ENCODE measurements around the gene PRSS8. TPM values are rescaled to one million over a fixed set of nuclear protein-coding genes. Genes with fewer than 3 reads are reported as not detected.
"Not testable (repeated sequence)": the region's sequence is repeated elsewhere in the genome, so short reads cannot be mapped to it uniquely, and the experiment has no call there.

Gene PRSS8
- total and polyA plus RNA-seq, 2 donors (not counting 1 experiment from before 2014, with no cell fraction given) = not detected

GRCh38 chr16:31138621-31139578, 3.4 kb upstream of the PRSS8 start:
- H3K9ac ChIP-seq (ENCODE audit: insufficient read depth, low read length) = no peak overlapping the region
- peak; percentile 37 to 77 for DNase-seq (ENCODE audit: low read depth in 2 of 2)
- TF ChIP-seq CTCF (conservative IDR thresholded peaks at IDR 0.05 in 1 of 2, IDR thresholded peaks at IDR 0.05 in 1 of 2; ENCODE audit: low read depth in 1 of 2, low read length in 2 of 2) (no peak), EZH2 (IDR thresholded peaks at IDR 0.05; ENCODE audit: low read length, missing control alignments) (no peak)
- H3K27ac ChIP-seq (ENCODE audit: insufficient read depth, low read length) = no peak overlapping the region
- H3K79me2 ChIP-seq (ENCODE audit: control insufficient read depth, insufficient read depth, low read length) = no peaks in the 10 kb centered on the region
- no peak overlapping the region for H3K4me3 ChIP-seq (replicated peaks in 1 of 4; ENCODE audit: control extremely low read depth in 1 of 4, insufficient read depth in 1 of 4, low read depth in 3 of 4, low read length in 4 of 4)
- H4K20me1 ChIP-seq (ENCODE audit: control insufficient read depth, extremely low read depth, insufficient read depth, low read length) = no peaks in the 10 kb centered on the region
- H3K4me2 ChIP-seq (ENCODE audit: extremely low read depth, insufficient read depth, low read length) = no peak overlapping the region
- no peak overlapping the region for H2AFZ ChIP-seq (ENCODE audit: low read length)
- no peaks in the 10 kb centered on the region for H3K27me3 ChIP-seq (ENCODE audit: control insufficient read depth, insufficient read depth, low read length)
- H3K4me1 ChIP-seq (ENCODE audit: control insufficient read depth, extremely low read depth, insufficient read depth, low read length) = peaks cover 9% of the 10 kb centered on the region
- no peaks in the 10 kb centered on the region for H3K36me3 ChIP-seq (ENCODE audit: control insufficient read depth, insufficient read depth, low read length)
- H3K9me3 ChIP-seq (ENCODE audit: control insufficient read depth, insufficient read depth, low read depth, low read length) = no peaks in the 10 kb centered on the region

GRCh38 chr16:31136822-31137499, 1.4 kb upstream of the PRSS8 start:
- DNase-seq (ENCODE audit: low read depth in 2 of 2); H2AFZ ChIP-seq (ENCODE audit: low read length); H4K20me1 ChIP-seq (ENCODE audit: control insufficient read depth, extremely low read depth, insufficient read depth, low read length); H3K27me3 ChIP-seq (ENCODE audit: control insufficient read depth, insufficient read depth, low read length); H3K9me3 ChIP-seq (ENCODE audit: control insufficient read depth, insufficient read depth, low read depth, low read length); H3K4me1 ChIP-seq (ENCODE audit: control insufficient read depth, extremely low read depth, insufficient read depth, low read length); H3K4me2 ChIP-seq (ENCODE audit: extremely low read depth, insufficient read depth, low read length); H3K36me3 ChIP-seq (ENCODE audit: control insufficient read depth, insufficient read depth, low read length); H3K79me2 ChIP-seq (ENCODE audit: control insufficient read depth, insufficient read depth, low read length); H3K9ac ChIP-seq (ENCODE audit: insufficient read depth, low read length); H3K4me3 ChIP-seq (replicated peaks in 1 of 4; ENCODE audit: control extremely low read depth in 1 of 4, insufficient read depth in 1 of 4, low read depth in 3 of 4, low read length in 4 of 4); H3K27ac ChIP-seq (ENCODE audit: insufficient read depth, low read length): not testable (repeated sequence)

- TF ChIP-seq EZH2 (IDR thresholded peaks at IDR 0.05; ENCODE audit: low read length, missing control alignments) = no peak
These were observed 748 bp upstream of the PRSS8 start for GRCh38 chr16:31136287-31136662.

More at GRCh38 chr16:31136287-31136662, 748 bp upstream of the PRSS8 start:
- Histone ChIP-seq H3K9me3 (ENCODE audit: control insufficient read depth, insufficient read depth, low read depth, low read length) (no peaks in the 10 kb centered on the region), H3K9ac (ENCODE audit: insufficient read depth, low read length) (no peak overlapping the region), H2AFZ (ENCODE audit: low read length) (no peak overlapping the region), H3K79me2 (ENCODE audit: control insufficient read depth, insufficient read depth, low read length) (no peaks in the 10 kb centered on the region), H3K4me2 (ENCODE audit: extremely low read depth, insufficient read depth, low read length) (no peak overlapping the region), H3K4me3 (replicated peaks in 1 of 4; ENCODE audit: control extremely low read depth in 1 of 4, insufficient read depth in 1 of 4, low read depth in 3 of 4, low read length in 4 of 4) (no peak overlapping the region), H3K27ac (ENCODE audit: insufficient read depth, low read length) (no peak overlapping the region), H3K4me1 (ENCODE audit: control insufficient read depth, extremely low read depth, insufficient read depth, low read length) (peaks cover 2% of the 10 kb centered on the region), H4K20me1 (ENCODE audit: control insufficient read depth, extremely low read depth, insufficient read depth, low read length) (no peaks in the 10 kb centered on the region), H3K27me3 (ENCODE audit: control insufficient read depth, insufficient read depth, low read length) (no peaks in the 10 kb centered on the region), H3K36me3 (ENCODE audit: control insufficient read depth, insufficient read depth, low read length) (peaks cover 2% of the 10 kb centered on the region)
- no peak for DNase-seq (ENCODE audit: low read depth in 2 of 2)

All from fibroblast of lung (primary cell).